ENCODE measurements around the gene LIPF.
"Not testable (repeated sequence)": the region's sequence is repeated elsewhere in the genome, so short reads cannot be mapped to it uniquely, and the experiment has no call there.

LIPF gene

DNA sequence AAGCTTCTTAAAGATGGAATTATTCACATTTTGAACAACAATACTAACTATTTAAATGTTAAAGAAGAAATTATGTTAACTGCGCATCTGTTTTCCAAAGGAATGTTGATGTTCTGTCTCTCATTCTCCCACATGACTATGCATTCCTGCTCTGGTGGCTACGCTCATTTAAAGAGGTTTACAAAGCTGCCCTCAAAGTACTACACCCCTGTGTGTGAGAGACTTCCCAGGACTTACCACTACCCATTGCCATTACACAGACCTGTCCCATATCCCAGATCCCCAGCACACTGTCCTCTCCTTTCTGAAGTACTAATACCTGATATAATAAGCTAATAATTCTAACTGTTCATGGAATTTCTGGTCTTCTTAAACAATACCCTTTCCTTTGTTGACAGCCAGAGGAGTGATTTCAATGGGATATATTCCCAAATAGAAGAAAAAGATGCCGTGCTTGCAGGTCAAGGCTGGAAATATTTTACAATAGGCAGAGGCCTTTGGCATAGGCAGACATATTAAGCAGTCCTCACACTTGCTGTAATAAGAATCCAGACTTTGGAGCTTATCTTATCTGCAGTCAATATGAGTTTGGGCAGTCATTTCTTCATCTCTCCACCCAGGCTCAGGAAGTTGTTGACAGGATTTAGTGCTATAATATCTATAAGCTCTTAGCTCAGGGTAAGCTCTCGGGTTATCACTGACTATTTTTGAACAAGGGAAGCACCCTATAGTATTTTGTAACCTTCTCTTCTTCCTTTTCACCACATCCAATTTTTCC is 12.2 kb downstream of the LIPF start:
- no peak for DNase-seq (ENCODE audit: low read depth)

- DNase-seq (ENCODE audit: low read depth): no peak
Measured at GRCh38 chr10:88680958-88681357, 16.7 kb downstream of the LIPF start.

DNA sequence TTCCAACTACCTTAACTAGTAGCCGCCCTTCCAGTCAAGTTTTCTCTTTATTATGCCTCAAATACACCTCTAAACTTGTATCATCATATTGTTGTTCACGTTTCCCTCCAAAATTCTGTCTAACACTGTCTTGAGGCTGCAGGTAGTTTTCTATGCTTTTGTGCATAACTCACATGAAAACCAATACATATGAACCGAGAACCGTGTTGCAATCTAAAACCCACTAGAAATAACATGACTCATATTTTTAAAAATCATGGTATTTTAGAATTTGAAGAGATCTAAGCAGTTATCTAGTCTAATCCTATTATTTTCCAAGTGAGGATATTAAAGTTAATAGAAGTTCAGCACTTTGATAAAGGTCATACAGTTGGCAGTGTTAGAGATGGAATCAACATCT is 18.2 kb downstream of the LIPF start:
- DNase-seq (ENCODE audit: low read depth): no peak

DNA sequence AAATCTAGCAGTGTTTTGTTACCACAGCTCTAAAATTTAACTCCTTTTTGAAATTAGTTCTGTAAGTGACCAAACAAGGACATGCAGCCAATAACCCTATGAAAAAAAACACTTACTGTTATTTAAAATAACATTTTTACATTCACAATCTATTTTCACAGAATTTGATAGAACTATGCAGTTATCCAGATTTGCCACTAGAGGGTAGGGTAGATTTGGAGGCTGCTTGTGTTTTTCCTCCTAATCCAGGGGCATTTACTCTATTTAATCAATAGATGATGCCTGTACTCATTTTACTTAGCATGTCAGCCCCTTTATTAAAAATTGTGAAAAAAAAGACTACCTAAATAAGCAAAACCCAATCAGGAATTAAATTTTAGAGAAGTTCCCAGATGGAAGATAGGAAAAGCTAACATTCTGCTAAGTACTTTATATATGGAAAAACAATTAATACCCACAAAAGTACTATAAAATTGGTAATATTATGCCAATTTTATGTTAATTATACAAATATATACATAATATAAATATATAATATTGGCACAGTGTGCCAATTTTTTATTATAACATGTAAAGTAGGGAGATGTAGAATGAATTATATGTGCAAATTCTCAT is 23.7 kb downstream of the LIPF start:
- DNase-seq (ENCODE audit: low read depth): no peak

DNA sequence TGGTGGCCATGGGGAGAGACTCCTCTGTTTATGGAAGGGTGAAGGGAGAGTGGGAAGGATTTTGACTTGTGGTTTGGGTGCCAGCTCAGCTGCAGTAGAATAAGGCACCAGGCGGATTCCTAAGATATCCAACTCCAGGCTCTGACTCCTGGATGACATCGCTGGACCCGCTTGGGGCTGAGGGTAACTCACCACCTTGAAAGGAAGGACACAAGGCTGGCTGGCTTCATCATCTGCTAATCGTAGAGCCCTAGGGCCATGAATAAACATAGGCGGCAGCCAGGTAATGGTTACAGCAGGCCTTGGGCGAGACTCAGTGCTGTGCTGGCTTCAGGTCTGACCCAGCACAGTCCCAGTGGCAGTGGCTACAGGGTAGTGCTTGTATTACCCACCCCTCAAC is 25.1 kb downstream of the LIPF start:
- DNase-seq (ENCODE audit: low read depth): no peak

DNA sequence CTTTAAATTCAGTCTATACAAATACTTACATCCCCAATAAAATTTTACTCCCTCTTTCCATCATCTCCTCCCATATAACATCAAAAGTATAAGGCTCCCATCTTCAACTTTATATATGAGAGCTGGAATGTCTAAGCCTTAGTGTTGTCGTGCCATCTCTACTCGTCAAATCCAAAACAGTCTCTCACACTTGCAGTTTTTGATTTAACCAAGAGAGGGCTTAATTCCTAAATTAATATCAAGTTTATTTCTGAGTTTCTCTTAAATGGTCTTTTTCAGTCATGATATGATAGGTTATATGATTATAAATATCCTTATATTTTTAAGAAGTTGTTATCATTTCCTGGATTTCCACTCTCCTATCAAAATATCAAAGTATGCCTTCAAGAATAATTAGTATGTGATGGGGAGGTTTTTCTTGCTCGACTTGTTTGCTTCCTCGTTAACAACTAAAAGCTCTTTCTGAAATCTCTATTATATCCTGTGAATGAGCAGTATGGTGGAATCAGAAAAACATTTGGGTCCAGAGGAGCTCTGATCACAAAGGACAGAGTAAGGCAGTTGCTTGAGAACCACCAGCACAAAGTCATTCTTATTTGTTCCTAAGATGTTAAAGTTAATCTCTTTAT is 29.3 kb downstream of the LIPF start:
- no peak for DNase-seq (ENCODE audit: low read depth)

GRCh38 chr10:88702848-88703597 is 38.8 kb downstream of the LIPF start:
- peak; percentile 60 for DNase-seq (ENCODE audit: low read depth)

GRCh38 chr10:88705958-88706357 is 41.7 kb downstream of the LIPF start, which contains the start of gene LIPK:
Gene LIPK (plus strand): TSS chr10:88706249. CDS start chr10:88724544, 18,295 bp downstream.
- no peak for DNase-seq (ENCODE audit: low read depth)

GRCh38 chr10:88707429-88708155 is 43.4 kb downstream of the LIPF start:
- peak; percentile 50 for DNase-seq (ENCODE audit: low read depth)

GRCh38 chr10:88709361-88709760 is 45.1 kb downstream of the LIPF start:
- DNase-seq (ENCODE audit: low read depth): not testable (repeated sequence)

GRCh38 chr10:88715517-88715916 is 51.3 kb downstream of the LIPF start:
- no peak for DNase-seq (ENCODE audit: low read depth)

GRCh38 chr10:88721392-88721791 is 57.1 kb downstream of the LIPF start:
- DNase-seq (ENCODE audit: low read depth): no peak

- DNase-seq (ENCODE audit: low read depth): no peak
Measured at GRCh38 chr10:88725798-88726197, 61.6 kb downstream of the LIPF start.

GRCh38 chr10:88728107-88728763 is 64.0 kb downstream of the LIPF start:
- DNase-seq (ENCODE audit: low read depth): no peak

Data from non-pigmented ciliary epithelial cell (primary cell).